K562 (cell line): ENCODE data around the gene CHST15.

Experiments used
- ADNP ChIP-seq: fragments of 200-800 bp; sonication (Bioruptor generic); IDR thresholded peaks from 2 replicates; pipeline ENCODE4 v1.6.1; 2016; ENCODE audit warnings: missing genetic modification characterization, missing compliant biosample characterization
- CTCF ChIP-seq, 3 experiments: IDR thresholded peaks in 2 of 3; conservative IDR thresholded peaks in 1 of 3; 2 replicates each; pipeline ENCODE4 v1.5.1; 2011 to 2012; ENCODE audit warnings: low read length in 3 of 3, mild to moderate bottlenecking in 3 of 3, control low read depth in 2 of 3, improper control_type of control experiment in 1 of 3, inconsistent platforms in 1 of 3, low read depth in 1 of 3, mixed read lengths in 1 of 3, moderate library complexity in 1 of 3; ENCODE audit not compliant: insufficient read depth in 2 of 3
- ILK ChIP-seq: fragments of 450-650 bp; IDR thresholded peaks from 2 replicates; pipeline ENCODE4 v1.6.1; 2016; ENCODE audit warnings: missing genetic modification characterization, low read depth, mild to moderate bottlenecking, missing compliant biosample characterization, moderate library complexity, borderline replicate concordance
- MYC ChIP-seq, 2 experiments: fragments of 250-450 bp in 1 of 2; sonication (Bioruptor Pico) in 1 of 2; IDR thresholded peaks; 2 replicates each; pipeline versions ENCODE4 v1.5.1 to v1.6.1; 2012 to 2021; ENCODE audit warnings: low read depth in 2 of 2, borderline replicate concordance in 1 of 2, improper control_type of control experiment in 1 of 2, low read length in 1 of 2, mild to moderate bottlenecking in 1 of 2, moderate library complexity in 1 of 2
- POLR2AphosphoS5 ChIP-seq: IDR thresholded peaks from 2 replicates; pipeline ENCODE4 v1.6.1; 2011; ENCODE audit warnings: mild to moderate bottlenecking, low read depth, low read length, moderate library complexity; ENCODE audit not compliant: control insufficient read depth, insufficient read depth
- SRF ChIP-seq, 2 experiments: fragments of 250-450, 450-650 bp in 1 of 2; sonication (Bioruptor Pico) in 1 of 2; sonication (generic) in 1 of 2; formaldehyde crosslinking; IDR thresholded peaks; 2 replicates each; pipeline versions ENCODE4 v1.5.0 to v1.5.1; 2020 to 2022; ENCODE audit warnings: mild to moderate bottlenecking in 1 of 2, missing genetic modification reagents in 1 of 2
- STAG1 ChIP-seq: sonication (generic); formaldehyde crosslinking; IDR thresholded peaks from 2 replicates; pipeline ENCODE4 v1.5.0; 2020; ENCODE audit warnings: missing genetic modification reagents, borderline replicate concordance
- ZNF274 ChIP-seq: IDR thresholded peaks from 2 replicates; pipeline ENCODE4 v1.6.1; 2011; ENCODE audit warnings: low read depth, mild to moderate bottlenecking, low read length, moderate library complexity, borderline replicate concordance

DNA sequence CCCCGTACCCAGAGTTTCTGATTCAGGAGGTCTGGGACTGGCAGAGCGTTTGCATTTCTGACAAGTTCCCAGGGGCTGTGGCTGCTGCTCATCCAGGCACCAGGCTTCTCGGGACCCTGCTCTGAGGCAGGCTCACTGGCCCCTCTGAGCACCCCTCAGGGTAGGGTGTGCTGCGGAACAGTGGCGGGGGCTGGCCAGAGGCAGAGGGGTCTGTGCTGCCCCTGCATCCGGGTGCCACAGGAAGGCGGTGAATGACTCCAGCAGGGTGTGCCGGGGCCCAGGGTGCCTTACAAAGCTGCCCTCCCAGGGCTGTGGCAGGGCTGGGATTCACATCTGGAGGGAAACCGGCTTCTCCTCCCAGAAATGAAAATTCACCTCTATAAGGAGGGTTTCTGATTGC, 77.4 kb downstream of the CHST15 start:
- TF ChIP-seq MYC (IDR thresholded peaks at IDR 0.05; ENCODE audit: low read depth, low read length) (no peak), MYC (CRISPR knock-in tag; IDR thresholded peaks at IDR 0.05; ENCODE audit: borderline replicate concordance, low read depth) (no peak), ADNP (no peak), SRF (CRISPR knock-in tag; IDR thresholded peaks at IDR 0.05) (no peak), ILK (no peak), CTCF (IDR thresholded peaks at IDR 0.05 in 2 of 3, conservative IDR thresholded peaks at IDR 0.05 in 1 of 3; ENCODE audit: insufficient read depth in 2 of 3, low read depth in 1 of 3, low read length in 3 of 3) (no peak), STAG1 (CRISPR knock-in tag) (no peak), ZNF274 (no peak), POLR2AphosphoS5 (no peak)
